Endodermal cell (in vitro differentiated cells): ENCODE measurements around the gene NUP210. TPM values are rescaled to one million over a fixed set of nuclear protein-coding genes. Genes with fewer than 3 reads are reported as not detected.

ENCODE experiments used
- DNase-seq: peaks from one replicate; pipeline ENCODE4 v3.0.0-alpha.2; 2017
- H3K27ac ChIP-seq: 2 replicates; pipeline ENCODE4 v1.5.1; 2013; ENCODE audit warnings: mild to moderate bottlenecking, low read depth, low read length, moderate library complexity
- H3K27me3 ChIP-seq: 2 replicates; pipeline ENCODE4 v1.6.1; 2013; ENCODE audit warnings: mild to moderate bottlenecking, low read length, moderate library complexity; ENCODE audit not compliant: insufficient read depth, control insufficient read depth, poor library complexity, severe bottlenecking
- H3K36me3 ChIP-seq: 2 replicates; pipeline ENCODE4 v1.7.0; 2013; ENCODE audit warnings: mild to moderate bottlenecking, low read length, moderate library complexity; ENCODE audit not compliant: control insufficient read depth, insufficient read depth
- H3K4me1 ChIP-seq: one replicate; pipeline ENCODE4 v1.7.0; 2013; ENCODE audit warnings: low read length; ENCODE audit not compliant: control insufficient read depth, insufficient read depth
- H3K4me3 ChIP-seq: 2 replicates; pipeline ENCODE4 v1.5.1; 2013; ENCODE audit warnings: mild to moderate bottlenecking, low read length, moderate library complexity
- H3K9ac ChIP-seq: 2 replicates; pipeline ENCODE4 v1.6.1; 2013; ENCODE audit warnings: mild to moderate bottlenecking, low read length, moderate library complexity; ENCODE audit not compliant: poor library complexity, severe bottlenecking; ENCODE audit errors: extremely low read depth
- H3K9me3 ChIP-seq: 2 replicates; pipeline ENCODE4 v1.6.1; 2013; ENCODE audit warnings: mild to moderate bottlenecking, low read length, moderate library complexity; ENCODE audit not compliant: control insufficient read depth
- H3K27ac Mint-ChIP-seq: 2 replicates; pipeline ENCODE4 v1.8.0; 2020; ENCODE audit warnings: mixed read lengths
- H3K27me3 Mint-ChIP-seq: 2 replicates; pipeline ENCODE4 v1.8.0; 2021; ENCODE audit warnings: mild to moderate bottlenecking, mixed read lengths; ENCODE audit not compliant: insufficient read depth
- H3K36me3 Mint-ChIP-seq: 2 replicates; pipeline ENCODE4 v1.8.0; 2020; ENCODE audit warnings: low read depth, mixed read lengths
- H3K4me1 Mint-ChIP-seq: 2 replicates; pipeline ENCODE4 v1.8.0; 2020; ENCODE audit warnings: mixed read lengths
- H3K4me3 Mint-ChIP-seq: 2 replicates; pipeline ENCODE4 v1.8.0; 2020; ENCODE audit warnings: mild to moderate bottlenecking, moderate library complexity, mixed read lengths
- H3K9me3 Mint-ChIP-seq: 2 replicates; pipeline ENCODE4 v1.8.0; 2020; ENCODE audit warnings: mild to moderate bottlenecking, mixed read lengths
- WGBS, 2 experiments: methylation state at CpG; one replicate each; pipeline versions ENCODE4 v1.1.5 to v1.1.7; 2013; ENCODE audit warnings: missing lambda C conversion rate in 2 of 2, mixed read lengths in 1 of 2; ENCODE audit not compliant: insufficient coverage in 1 of 2, insufficient read length in 1 of 2; 5-methylcytosine and 5-hydroxymethylcytosine counted together
- total RNA-seq, 2 donors: library from RNA; stranded (reverse); fragmentation: NEBNext Ultra II Directional in 1 of 2; extraction: Animal tissue kit (Norgen Biotek cat#: 25700) in 1 of 2; gene quantifications; 2 replicates in 1 of 2; 3 replicates in 1 of 2; pipeline ENCODE4 v1.2.1, GENCODE V29; 2021
- TF ChIP-seq, protein P1 (sequence below): fragments of 200-600 bp; sonication (generic); conservative IDR thresholded peaks from 2 replicates; pipeline ENCODE4 v1.5.0; 2021; ENCODE audit warnings: antibody characterized with exemption, mild to moderate bottlenecking

NUP210 gene
- total RNA-seq, 2 donors from 2014 or later, result 43.0 to 62.3 TPM

DNA sequence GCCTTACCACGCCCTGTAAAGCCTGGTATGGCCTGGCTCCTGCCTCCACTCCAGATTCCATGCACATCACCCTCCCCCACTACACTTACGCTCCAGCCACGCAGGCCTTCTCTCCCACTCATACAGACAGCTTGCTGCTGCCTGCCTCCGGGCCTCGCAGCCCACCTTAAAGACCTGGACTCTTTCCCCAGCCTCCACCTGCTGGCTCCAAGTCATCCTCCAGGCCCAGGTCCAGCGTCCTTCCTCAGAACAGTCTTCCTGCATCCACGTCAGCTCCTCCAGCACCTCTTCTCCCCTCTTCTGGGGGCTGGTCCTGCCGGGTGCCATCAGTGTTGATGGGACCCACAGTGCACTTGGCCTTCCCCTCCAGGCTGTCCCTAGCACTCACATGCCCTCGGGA is 75.5 kb downstream of the NUP210 start:
- no peaks in the 10 kb centered on the region for H3K9me3 Mint-ChIP-seq

DNA sequence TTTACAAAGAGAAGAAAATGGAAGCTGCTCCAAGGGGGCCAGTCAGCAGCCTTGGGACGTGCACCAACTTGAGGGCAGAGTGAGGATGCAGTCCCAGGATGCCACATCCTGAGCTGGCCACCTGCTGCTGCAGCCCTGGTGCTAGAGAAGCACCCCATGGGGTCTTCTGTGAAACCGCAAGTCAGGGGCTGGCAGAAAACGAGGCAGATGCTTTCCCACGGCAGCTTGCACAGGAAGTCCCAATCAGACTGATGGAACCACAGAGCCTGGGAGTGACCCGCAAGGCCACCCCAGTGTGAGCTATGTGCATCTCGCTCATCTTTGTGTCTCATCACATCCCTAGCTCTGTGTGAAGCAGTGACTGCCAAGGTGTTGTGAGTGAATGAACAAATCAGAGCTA is 76.5 kb downstream of the NUP210 start:
- H3K27ac ChIP-seq, result no peak overlapping the region
- no peak for DNase-seq
- H3K4me1 Mint-ChIP-seq, result peaks cover 27% of the 10 kb centered on the region
- WGBS, 2 experiments, result 88 to 91% methylated on average over 5 to 6 of the region's 6 CpGs
- H3K9ac ChIP-seq, result no peak overlapping the region
- TF ChIP-seq, protein P1, sequence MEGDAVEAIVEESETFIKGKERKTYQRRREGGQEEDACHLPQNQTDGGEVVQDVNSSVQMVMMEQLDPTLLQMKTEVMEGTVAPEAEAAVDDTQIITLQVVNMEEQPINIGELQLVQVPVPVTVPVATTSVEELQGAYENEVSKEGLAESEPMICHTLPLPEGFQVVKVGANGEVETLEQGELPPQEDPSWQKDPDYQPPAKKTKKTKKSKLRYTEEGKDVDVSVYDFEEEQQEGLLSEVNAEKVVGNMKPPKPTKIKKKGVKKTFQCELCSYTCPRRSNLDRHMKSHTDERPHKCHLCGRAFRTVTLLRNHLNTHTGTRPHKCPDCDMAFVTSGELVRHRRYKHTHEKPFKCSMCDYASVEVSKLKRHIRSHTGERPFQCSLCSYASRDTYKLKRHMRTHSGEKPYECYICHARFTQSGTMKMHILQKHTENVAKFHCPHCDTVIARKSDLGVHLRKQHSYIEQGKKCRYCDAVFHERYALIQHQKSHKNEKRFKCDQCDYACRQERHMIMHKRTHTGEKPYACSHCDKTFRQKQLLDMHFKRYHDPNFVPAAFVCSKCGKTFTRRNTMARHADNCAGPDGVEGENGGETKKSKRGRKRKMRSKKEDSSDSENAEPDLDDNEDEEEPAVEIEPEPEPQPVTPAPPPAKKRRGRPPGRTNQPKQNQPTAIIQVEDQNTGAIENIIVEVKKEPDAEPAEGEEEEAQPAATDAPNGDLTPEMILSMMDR, result no peak
- H3K4me3 Mint-ChIP-seq, result no peak overlapping the region
- no peak overlapping the region for H3K4me3 ChIP-seq
- H3K36me3 Mint-ChIP-seq, result peaks cover 18% of the 10 kb centered on the region
- H3K27ac Mint-ChIP-seq, result no peak overlapping the region
- H3K4me1 ChIP-seq, result peaks cover 3% of the 10 kb centered on the region
- no peaks in the 10 kb centered on the region for H3K9me3 Mint-ChIP-seq
- H3K36me3 ChIP-seq, result no peaks in the 10 kb centered on the region
- H3K9me3 ChIP-seq, result no peaks in the 10 kb centered on the region
- no peaks in the 10 kb centered on the region for H3K27me3 ChIP-seq
- no peaks in the 10 kb centered on the region for H3K27me3 Mint-ChIP-seq

More for the DNA sequence above, 75.5 kb downstream of the NUP210 start:
- TF ChIP-seq, protein P1, result no peak
- WGBS, 2 experiments, result 91 to 96% methylated on average over 9 of the region's 9 CpGs
- Mint-ChIP-seq H3K4me3 (no peak overlapping the region), H3K27me3 (no peaks in the 10 kb centered on the region), H3K27ac (no peak overlapping the region), H3K36me3 (peaks cover 17% of the 10 kb centered on the region), H3K4me1 (peaks cover 36% of the 10 kb centered on the region)
- H3K9me3 ChIP-seq, result no peaks in the 10 kb centered on the region
- no peak overlapping the region for H3K4me3 ChIP-seq
- H3K36me3 ChIP-seq, result no peaks in the 10 kb centered on the region
- H3K4me1 ChIP-seq, result peaks cover 3% of the 10 kb centered on the region
- DNase-seq, result no peak
- no peak overlapping the region for H3K9ac ChIP-seq
- H3K27ac ChIP-seq, result no peak overlapping the region
- no peaks in the 10 kb centered on the region for H3K27me3 ChIP-seq

DNA sequence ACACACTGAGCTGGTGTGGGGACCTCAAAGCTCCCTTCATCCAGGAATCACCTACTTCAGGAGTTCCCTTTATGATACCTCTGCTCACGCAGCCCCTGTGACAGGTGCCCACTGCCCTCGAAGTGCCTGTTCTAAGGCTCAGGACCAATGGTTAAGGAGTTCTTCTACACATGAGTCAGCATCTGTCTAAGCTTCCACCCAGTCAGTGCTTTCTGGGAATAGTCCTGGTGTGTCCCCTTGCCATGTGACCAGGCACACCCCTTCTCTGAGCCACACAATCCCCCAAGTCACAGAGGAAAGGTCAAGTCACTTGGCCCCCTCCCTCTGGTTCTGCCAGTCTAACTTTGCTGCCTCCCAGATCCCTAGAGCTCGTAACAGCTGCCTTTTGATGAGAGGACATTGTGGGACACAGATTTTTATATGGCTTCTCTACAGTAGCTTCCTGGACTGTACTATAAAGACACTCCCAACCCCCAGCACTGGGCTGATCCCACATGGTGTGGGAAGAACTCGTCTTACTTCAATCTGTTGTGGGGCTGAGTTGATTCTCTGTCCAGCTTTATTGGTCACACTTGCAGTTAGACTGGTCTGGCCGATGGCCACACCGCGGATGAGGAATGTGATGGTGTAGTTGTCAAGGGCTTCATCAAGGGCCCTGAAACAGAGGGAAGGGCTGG is 78.8 kb downstream of the NUP210 start:
- H3K4me3 Mint-ChIP-seq, result no peak overlapping the region
- H3K27ac Mint-ChIP-seq, result peak overlapping the region; percentile 52
- TF ChIP-seq, protein P1, result no peak
- Histone ChIP-seq H3K9me3 (no peaks in the 10 kb centered on the region), H3K4me3 (no peak overlapping the region), H3K27me3 (no peaks in the 10 kb centered on the region), H3K27ac (no peak overlapping the region), H3K4me1 (no peaks in the 10 kb centered on the region), H3K9ac (no peak overlapping the region), H3K36me3 (no peaks in the 10 kb centered on the region)
- H3K9me3 Mint-ChIP-seq, result no peaks in the 10 kb centered on the region
- 93% methylated on average over 7 of the region's 7 CpGs; no CpG with 5 or more reads in 1 of the 2 experiments for WGBS, 2 experiments
- no peaks in the 10 kb centered on the region for H3K27me3 Mint-ChIP-seq
- H3K36me3 Mint-ChIP-seq, result peaks cover 22% of the 10 kb centered on the region
- DNase-seq, result no peak
- peaks cover 4% of the 10 kb centered on the region for H3K4me1 Mint-ChIP-seq
